CD1c-positive myeloid dendritic cell (primary cell): Measurements from ENCODE around the gene USE1.

ENCODE experiments used
- DNase-seq: peaks from one replicate; pipeline ENCODE4 v3.0.0-alpha.2; 2016; ENCODE audit errors: extremely low spot score

The USE1 gene

DNA sequence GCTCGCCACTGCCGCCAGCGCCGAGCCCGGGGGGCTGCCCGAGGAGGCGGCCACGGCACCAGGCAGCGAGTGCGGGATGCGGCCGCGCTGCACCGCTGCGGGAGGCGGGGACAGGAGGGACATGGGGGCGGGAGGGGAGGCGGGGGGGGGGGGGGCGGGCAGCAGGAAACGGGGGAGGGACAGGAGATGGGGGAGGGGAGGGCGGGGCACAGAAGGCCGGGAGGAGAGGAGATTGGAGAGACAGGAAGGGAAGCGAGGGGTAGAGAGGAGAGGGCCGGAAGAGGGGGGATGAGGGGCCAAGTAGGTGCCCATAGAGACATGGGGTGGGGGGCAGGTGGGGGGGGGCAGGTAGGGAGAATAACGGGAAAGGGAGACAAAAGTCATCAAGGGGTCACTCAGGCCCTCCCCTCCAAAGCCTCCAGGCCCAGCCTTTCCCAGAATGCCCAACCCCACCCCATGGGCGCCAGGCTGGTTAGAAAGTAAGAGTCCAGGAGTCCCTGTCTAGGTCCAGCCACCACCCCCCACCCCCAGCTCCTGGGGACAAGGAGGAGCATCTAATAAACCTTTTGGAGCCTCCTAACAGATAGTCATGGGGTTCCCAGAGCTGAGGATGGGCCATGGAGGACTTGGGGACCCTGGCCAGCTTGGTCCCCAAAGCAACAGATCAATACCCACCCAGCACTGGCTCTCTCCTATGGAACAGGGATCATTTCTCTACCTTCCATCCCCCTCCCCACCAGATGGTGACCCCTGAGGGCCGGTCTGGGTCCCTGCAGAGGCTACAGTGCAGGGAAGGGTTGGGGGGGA is 21.0 kb downstream of the USE1 start:
- DNase-seq = no peak

DNA sequence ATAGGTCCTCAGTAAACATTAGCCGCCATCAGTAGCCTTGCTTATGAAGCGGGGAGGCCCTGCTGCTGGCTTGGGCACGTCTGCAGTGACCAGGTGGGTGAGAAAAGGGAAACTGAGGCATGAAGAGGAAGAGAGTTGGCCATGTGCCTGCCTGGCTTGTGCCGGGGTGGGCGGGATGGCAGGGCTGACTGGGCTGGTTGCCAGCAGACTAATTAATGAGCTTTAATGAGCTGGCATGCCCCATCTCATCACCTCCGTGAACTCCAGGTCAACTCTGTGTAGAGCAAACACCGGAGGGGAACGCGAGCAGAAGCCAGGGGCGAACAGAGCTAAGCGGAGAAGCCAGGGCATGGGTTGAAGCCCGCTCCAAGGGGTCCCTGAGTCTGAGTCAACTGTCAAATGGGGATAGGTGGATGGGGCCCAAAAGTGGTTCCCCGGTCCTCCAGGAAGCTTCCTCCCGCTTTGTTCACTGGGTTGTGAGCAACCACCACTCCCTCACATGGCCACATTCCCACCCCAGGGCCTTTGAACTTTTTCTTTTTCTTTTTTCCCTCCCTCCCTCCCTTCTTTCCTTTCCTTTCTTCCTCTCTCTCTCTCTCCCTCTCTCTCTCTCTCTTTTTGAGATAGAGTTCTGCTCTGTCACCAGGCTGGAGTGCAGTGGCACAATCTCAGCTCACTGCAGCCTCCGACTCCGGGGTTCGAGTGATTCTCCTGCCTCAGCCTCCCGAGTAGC is 21.8 kb downstream of the USE1 start:
- no peak for DNase-seq

DNA sequence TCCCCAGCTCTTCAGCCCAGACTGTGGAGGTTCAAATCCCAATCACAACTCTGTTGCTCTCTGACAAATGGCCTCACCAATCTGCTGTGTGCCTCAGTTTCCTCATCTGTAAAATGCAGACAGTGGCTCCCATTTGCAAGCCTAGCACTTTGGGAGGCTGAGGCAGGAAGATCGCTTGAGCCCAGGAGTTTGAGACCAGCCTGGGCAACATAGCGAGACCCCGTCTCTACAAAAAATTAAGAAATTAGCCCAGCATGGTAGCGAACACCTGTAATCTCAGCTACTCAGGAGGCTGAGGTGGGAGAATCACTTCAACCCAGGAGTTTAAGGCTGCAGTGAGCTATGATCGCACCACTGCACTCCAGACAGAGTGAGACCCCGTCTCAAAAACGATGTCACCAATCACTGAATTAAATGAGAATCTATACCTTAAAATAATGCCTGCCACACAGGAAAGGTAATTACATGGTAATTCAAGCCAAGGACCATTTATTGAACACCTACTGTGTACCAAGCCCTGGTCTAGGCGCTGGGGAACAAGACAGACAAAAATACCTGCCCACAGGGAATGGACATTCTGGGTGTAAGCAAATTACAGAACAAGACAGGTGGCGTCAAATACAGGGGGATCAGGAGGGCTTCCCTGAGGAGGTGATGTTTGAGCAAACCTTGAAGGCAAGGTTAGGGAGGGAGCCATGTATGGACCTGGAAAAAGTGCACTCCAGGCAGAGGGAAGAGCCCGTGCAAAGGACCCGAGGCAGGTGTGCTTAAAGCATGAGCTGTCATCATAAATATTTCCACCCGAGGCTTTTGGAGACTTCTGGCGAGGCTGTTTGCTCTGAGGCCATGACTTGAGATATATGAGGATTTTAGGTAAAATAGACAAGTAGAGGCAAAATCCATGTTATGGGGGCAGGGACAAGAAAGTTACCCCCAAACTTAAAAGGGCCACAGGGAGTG is 22.9 kb downstream of the USE1 start:
- no peak for DNase-seq

DNA sequence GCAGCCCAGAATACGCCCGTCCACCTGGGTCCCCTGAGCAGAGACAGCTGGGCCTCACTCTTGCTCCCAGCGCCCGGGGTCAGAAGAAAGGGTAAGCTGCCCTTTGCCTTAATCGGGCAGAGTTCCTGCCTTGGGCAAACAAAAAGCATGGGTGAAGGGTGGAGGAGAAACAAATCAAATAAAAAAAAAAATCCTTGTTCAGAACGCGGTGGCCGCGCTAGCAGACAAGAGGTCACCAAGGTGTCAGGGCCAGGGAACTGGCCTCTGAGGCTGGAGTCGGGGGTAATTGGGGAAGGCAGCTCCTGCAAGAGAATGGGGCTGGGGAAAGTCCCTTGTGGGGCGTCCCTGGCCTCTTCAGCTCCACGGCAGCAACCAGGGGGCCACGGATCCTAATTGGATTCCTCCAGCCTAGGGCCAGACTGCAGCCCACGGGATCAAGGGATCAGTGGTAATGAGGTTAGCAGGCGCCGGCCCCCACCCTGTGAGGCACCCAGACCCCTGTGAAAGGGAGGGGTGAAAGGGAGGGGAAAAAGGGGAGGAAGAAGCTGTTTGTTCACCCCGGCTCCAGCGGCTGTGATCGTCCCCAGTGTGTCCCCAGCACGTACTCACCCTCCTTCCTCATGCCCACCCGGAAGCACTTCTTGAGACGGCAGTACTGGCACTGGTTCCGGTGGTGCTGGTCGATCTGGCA is 25.1 kb downstream of the USE1 start:
- no peak for DNase-seq

DNA sequence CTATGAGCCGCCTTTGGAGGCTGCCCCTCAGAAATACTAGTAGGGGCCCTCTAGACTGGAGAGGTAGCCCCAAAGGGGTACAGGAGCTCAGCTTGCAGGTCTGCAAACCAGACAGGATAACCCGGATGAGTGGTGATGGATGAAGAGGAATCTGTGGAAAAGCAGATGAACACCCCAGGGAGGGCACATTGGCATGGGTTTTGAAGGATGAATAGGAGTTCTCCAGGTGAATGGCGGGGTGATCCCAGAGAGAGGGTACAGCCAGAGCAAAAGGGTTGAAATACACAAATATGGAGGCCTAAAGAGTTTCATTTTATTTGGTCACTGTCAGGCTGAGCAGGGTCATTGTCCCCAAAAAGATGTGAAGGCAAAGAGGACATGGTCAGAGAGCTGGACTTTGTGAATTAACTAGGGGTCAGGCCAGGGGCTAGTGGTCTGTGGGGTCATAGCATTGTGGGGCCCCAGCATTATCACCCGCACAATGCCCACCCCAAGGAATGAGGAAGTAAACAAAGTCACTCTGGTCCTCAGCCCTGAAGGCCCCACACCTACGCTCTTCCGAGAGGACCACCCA is 25.8 kb downstream of the USE1 start:
- DNase-seq = no peak

DNA sequence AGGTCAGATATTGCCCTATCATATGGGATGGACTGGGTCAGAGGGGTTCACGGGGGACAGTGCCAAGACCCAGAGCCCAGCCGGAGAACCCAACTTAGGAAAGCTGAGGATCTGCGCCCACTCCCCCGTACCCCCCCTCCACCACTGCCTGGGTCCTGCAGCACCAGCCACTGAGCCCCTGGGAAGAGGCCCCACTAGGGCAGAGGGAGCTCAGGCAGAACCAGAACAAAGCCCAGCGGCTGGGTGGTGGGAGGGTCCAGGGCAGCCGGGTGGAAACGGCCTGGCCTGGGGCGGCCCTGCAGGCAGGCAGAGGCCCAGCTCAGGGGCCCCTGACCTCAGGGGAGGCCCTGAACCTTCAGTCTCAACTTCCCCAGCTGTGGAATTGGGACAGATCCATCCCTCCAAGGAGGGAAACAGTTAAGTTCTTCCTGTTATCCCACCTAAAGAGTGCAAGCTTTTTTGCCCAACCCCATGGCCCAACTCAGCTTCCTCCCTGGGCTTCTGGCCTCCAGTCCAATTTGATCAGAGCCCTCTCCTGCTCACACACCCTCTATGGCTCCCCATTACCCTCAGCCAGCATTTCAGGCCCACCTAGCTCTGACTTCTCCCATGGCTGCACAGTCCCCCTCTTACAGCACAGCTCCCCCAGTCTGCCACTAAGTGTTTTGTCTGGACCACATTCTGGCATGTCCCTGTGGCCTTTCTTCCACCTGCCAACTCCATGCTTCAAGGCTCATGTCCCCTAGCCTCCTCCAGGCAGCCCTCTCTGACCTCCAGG is 27.5 kb downstream of the USE1 start:
- DNase-seq = no peak

DNA sequence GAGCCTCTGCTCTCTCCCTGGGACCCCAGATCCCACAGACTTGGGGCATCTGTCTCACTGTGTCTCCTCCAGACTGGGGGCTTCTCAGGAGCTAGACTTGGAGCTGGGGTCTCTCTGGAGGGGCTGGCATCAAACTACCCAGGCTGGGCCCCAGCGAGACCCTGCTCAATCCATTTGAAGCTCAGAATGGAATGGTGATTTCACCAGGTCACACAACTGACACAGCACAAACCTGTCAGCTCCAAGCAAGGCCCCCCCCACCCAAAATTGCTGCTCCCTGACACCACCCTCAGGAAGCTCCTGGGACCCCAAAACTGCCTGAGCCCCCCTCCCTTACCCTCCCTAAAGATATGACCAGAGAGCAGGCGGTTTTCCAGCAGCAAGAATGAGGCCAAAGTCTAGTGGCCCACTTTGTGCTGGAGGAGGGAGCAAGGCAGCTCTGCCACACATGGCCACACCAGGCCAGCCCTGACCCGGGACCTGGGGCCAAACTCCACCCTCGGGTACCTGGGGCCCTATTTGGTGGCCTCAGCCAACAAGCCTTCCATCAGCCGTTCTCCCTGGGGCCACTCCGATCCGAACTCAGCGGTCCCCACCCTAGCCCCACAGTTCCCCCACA is 28.2 kb downstream of the USE1 start:
- DNase-seq = no peak

DNA sequence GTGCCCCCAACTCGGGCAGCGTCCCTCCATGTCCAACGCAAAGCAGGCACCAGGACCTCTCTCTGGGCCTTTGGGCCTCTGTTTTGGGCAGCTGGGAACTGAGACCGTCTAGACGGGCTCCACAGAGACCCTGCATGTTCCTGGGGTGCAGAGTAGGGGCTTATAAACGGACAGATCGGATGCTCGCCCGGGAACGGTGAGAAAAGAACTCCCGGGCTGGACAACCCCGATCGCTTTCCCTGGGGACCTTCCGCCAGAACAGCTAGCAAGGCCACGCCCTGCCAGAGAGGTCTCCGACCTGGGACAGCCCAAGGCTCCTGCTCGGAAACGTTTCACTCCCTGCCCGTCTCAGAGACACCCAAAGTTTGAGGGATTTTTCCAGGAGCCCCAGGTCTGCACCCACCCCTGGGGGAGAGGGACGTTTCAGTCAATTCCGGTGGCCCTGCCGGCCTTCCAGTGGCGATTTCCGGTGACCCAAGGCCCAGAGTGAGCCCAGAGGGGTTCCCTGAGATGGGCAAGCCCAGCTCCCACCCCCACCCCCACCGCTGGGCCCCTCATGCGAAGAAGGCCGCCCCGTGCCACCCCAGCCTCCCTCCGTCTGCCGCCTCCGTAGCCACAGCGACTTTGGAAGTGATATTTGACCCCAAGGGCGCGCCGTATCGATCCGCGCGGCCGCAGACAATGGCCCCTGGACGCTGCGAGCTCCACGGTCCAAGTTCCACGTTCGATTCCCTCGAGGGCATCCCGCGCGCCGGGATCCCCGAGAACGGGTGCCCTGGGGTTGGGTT is 28.9 kb downstream of the USE1 start:
- no peak for DNase-seq

DNA sequence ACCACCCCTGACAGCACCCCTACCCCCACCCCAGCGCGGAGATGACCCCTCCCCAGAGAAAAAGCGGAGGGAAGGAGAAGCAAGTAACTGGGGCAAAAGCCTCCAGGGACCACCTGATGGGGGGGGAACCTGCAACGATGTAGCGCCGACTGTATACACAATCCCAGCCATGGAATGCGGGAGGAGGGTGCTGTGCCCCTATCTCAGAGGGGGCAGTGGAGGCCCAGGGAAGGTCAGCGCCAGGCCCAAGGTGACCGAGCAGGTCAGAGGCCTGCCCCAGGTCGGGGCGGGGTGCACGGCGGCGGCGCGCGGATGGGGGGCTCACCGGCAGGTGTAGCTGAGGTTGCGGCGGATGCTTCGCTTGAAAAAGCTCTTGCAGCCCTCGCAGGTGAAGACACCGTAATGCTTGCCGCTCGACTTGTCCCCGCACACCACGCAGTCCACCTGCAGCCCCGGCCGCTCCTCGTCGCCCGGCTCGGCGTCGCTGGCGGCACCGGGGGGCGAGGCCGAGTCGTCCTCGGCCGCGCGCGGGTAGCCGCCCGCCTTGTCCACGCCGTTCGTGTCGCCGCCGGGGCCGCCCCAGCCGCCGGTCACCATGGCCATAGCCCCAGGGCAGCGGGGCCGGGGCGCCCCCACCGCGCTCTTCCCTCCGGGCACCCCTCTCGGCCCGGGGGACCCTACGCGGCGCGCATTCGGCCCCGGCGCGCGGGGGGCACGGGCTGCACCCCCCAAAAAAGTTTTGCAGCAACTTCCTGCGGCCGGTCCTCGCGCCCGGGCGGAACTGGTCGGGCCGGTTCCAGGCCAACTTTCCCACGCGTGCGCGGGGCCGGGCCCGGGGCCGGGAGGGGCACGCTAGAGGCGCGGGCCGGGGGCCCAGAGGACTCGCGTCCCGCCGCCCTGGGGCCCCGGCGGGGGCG is 29.7 kb downstream of the USE1 start:
- peak; percentile 32 for DNase-seq

DNA sequence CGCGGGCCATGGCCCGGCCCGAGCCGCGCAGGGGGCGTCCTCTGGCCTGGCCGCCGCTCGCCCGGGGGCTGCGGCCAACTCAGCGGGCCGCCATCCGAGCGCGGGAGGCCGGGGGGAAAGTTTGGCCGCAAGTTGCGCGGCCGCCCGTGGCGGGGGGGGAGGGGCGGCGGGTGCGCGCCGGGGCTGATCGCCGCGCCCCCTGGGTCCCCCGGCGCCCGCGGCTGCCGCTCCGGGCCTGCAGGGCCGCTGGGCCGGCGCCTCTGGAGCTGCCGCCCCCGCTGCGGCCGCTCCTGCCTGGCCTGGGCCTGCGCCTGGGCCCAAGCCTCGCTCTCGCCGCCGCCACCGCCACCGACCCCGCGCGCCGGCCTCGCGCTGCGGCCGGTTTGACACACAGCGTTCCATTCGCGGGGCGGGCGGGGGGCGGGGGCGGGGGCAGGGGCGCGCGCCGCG is 30.4 kb downstream of the USE1 start, which contains the start of gene NR2F6:
TSS of gene NR2F6 (minus strand) at position 385 of the 450 bp plus-strand sequence. CDS start 699 bp downstream, outside the sequence.
- peak; percentile 81 for DNase-seq

DNA sequence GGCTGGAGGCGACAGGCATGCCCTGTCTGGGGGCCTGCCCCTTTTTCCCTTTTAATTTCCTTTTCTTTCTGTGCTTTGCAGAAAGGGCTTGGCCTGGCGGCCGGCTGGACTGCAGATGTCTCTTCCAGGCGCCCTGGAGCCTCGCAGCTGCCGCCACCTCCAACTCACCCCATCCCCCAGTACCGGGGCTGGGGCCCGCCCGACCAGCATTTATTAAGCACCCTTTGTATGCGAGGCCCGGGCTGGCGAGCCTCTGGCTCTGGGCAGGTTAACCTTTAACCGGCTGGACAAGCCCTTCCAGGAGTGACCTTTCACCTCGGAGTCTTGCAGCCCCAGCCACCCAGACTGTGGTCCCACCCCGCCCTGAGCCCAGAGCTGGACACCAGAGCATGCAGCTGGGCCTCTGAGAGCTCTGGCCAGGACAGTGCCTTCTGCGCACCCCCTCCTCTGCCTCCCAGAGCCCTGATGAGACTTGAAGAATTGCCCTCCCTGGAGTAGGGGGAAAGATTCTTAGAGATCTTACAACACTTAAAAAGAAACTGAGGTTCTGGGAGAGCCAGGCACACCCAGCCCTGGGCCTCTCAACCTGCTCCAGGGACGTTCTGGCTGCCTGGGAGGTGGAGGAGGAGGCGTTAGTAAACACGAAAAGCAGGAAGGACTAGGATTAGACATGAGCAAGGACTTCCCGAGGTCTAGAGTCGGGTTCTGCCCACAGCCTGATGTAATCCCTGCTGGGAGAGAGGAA is 31.7 kb downstream of the USE1 start:
- DNase-seq = peak; percentile 34

DNA sequence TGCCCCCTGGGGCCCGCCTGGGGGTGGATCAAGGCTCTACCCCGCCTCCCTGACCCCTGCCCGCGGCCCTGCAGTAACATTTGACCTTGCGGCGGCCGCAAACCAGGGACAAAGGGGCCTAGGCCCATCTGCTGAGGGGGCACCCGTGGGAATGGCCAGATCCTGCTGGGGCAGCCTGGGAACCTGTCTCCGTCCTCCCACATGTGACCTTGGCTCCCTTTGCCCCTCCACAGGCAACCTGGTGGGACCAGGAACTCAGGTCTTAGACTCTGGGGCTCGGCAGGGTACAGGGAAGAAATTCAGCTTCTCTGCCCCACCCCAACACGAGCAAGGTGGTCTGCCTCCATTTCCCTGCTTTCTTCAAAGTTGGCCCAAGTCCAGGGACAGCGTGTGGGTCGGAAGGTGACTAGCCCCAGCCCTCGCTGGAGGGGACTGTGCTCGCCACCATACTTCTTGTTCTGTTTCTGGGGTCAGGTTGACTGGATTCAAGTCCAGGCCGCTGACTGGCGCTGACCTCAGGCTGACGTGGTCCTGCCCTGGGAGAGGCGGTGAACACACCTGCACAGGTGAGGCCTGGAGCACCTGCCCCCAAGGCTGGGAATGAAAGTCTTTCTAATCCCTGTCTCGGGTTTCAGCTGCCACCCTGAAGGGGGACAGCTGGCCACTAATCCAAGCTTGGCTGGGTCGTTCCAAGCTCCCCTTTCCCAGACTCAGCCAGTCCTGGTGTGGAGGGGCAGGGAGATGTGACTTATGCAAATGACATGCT is 33.0 kb downstream of the USE1 start:
- no peak for DNase-seq

DNA sequence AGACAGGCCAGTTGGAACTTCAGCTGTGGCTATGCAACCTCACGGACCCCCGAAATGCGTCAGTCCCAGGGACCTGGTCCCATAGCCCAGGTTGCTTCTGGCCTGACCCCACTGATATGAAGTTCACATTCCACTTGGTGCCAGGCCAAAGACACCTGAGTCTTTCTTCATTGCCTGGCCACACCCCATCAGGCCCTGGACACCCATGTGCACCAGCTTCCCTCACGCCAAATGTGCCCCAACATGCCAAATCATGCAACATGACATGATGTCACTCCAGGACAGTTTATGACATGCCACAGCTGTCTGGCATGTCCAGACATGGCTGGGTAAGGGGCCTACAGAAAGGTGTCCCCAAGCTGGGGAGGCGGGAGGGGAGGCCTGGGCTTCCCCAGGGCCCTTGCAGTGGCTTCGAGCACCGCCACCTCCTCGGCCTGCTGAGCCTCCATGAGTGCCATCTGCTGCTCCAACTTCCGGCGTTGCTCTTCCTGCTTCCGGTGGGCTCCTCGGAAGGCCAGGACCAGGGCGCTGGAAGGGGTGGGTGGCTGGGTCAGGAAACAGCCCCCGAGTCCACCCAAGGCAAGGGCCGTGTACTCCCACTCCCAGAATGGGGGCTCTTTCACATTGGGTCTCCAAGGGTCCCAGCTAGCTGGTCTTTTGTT is 34.9 kb downstream of the USE1 start:
- DNase-seq = no peak

DNA sequence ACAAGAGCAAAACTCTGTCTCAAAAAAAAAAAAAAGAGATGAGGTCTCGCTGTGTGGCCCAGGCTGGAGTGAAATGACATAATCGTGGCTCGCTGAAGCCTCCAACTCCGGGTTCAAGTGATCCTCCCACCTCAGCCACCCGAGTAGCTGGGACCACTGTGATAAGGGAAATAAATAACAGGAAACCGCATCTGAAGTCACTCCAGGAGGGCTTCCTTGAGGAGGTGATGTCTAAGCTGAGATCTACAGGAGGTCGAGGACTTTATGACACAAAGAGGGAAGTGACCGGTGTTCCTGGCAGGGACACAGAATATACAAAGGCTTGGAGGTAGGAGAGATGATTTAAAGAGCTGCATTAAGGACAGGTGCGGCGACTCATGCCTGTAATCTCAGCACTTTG is 39.5 kb downstream of the USE1 start:
- DNase-seq = no peak

DNA sequence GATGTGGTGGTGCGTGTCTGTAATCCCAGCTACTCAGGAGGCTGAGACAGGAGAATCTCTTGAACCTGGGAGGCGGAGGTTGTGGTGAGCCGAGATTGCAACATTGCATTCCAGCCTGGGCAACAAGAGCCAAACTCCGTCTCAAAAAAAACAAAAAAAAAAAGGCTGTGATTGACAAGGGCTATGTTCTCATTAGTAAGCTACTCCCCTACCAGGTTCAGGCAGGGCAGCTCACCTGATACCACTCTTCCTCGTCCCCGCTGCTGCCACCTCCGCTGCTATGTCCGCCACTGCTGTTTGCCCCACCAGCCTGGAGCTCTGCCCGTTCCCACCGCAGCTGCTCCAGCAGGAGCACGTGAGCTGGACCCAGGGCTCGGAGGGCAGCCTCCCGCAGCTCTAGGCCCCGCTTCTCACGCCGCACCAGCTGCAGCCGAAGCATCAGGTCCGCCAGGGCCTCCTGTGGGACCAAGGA is 40.0 kb downstream of the USE1 start:
- DNase-seq = no peak

DNA sequence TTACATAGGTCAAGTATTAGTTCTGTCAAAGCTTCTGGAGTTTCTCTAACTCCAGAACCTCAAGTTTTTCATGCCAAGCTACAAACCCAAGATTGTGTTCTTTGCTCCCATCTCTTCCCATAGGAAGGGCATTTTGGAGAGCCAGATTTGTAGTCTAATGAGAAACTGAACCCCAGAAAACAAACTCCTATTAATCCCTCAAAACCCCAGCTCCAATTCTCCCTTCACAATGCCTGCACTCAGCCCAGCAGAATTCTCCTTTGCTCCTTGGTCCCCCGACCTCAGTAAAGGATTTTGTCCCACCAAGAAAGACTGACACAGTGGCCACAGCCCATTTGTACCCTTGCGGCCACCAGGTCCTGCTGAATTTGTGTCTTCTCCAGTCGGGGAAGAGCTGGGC is 41.0 kb downstream of the USE1 start:
- DNase-seq = no peak
